Rectal smooth muscle tissue (tissue), 1 donor: ENCODE data around the gene CFL1.

Experiments
- H3K27ac ChIP-seq: one replicate; pipeline ENCODE4 v1.7.0; 2013; ENCODE audit warnings: low read depth, low read length, inconsistent platforms
- H3K27me3 ChIP-seq: one replicate; pipeline ENCODE4 v1.7.0; 2013; ENCODE audit warnings: low read length; ENCODE audit not compliant: control insufficient read depth, insufficient read depth
- H3K36me3 ChIP-seq: one replicate; pipeline ENCODE4 v1.7.0; 2013; ENCODE audit warnings: low read length; ENCODE audit not compliant: control insufficient read depth, insufficient read depth
- H3K4me1 ChIP-seq: one replicate; pipeline ENCODE4 v1.7.0; 2013; ENCODE audit warnings: low read length; ENCODE audit not compliant: control insufficient read depth, insufficient read depth
- H3K4me3 ChIP-seq: one replicate; pipeline ENCODE4 v1.7.0; 2013; ENCODE audit warnings: low read length
- H3K9ac ChIP-seq: one replicate; pipeline ENCODE4 v1.7.0; 2013; ENCODE audit warnings: low read length

Gene CFL1

DNA sequence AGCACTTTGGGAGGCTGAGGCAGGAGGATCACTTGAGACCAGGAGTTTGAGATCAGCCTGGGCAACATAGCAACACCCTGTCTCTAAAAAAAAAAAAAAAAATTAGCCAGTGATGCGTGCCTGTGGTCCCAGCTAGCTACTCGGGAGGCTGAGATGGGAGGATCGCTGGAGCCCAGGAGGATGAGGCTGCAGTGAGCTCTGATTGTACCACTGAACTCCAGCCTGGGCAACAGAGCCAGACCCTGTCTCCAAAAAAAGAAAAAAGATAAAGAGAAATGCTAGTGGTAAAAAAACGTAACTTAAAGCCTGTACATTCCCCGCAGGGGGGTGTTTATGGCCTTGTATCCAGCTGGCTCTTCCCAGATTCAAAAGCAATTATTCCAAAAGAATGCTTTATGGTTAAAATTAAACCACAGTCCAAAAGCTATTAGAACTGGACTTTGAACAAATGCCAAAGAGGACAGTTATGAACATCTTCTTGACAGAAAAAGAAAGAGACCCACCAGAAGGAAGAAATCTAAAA is 40.6 kb downstream of the CFL1 start:
- H3K4me3 ChIP-seq, result peak overlapping the region; percentile 81
- no peaks in the 10 kb centered on the region for H3K36me3 ChIP-seq
- no peak overlapping the region for H3K9ac ChIP-seq
- H3K27me3 ChIP-seq, result no peaks in the 10 kb centered on the region
- H3K4me1 ChIP-seq, result no peaks in the 10 kb centered on the region
- peak overlapping the region; percentile 61 for H3K27ac ChIP-seq

DNA sequence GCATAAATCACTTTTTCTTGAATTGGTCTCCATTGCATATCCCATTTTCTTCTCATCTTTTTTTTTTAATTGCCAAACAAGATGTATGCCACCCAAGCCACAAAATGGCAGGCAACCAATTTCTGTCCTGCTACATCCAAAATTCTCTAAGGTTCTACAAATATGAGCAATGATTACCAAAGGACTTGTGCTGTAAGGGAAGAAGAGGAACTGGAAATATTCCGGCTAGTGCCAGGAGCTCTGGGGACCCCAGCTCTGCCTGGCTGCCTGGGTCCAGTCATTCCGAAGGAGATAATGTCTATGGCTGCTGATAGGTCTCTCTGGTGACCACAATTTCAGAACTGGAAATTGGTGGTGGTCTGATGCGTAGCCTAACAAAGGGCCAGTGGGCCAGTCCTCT is 41.3 kb downstream of the CFL1 start:
- Histone ChIP-seq H3K9ac (no peak overlapping the region), H3K27me3 (no peaks in the 10 kb centered on the region), H3K36me3 (no peaks in the 10 kb centered on the region), H3K27ac (no peak overlapping the region), H3K4me1 (no peaks in the 10 kb centered on the region), H3K4me3 (peak overlapping the region; percentile 19)

DNA sequence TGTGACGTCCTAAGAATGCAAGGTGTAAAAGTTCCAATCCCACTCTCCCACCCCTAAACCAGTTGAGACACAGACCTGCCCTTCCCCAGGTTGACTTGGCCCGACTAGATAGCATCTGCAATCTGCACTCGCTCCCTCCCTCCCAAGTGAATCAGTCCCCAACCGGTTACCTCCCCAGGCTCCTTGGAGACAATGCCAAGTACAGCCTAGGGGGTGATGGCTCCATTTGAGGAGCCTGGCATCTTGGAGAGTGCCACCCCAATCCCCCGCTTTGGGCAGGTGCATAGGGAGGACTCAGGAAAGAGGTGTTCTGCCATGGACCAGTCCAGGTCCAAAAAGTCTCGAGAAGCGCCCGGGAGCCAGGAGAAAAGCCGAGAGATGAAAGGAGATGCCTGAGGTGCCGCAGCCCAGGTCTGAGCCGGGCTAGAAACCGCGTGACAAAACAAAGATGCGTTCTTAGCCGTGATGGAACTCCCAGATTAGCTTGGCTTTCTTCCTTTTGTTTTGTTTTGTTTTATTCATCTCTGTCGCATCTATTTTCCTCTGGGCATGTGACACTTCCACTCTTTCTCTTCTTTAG is 42.9 kb downstream of the CFL1 start:
- Histone ChIP-seq H3K4me3 (no peak overlapping the region), H3K4me1 (no peaks in the 10 kb centered on the region), H3K9ac (no peak overlapping the region), H3K27me3 (no peaks in the 10 kb centered on the region), H3K27ac (no peak overlapping the region), H3K36me3 (no peaks in the 10 kb centered on the region)

DNA sequence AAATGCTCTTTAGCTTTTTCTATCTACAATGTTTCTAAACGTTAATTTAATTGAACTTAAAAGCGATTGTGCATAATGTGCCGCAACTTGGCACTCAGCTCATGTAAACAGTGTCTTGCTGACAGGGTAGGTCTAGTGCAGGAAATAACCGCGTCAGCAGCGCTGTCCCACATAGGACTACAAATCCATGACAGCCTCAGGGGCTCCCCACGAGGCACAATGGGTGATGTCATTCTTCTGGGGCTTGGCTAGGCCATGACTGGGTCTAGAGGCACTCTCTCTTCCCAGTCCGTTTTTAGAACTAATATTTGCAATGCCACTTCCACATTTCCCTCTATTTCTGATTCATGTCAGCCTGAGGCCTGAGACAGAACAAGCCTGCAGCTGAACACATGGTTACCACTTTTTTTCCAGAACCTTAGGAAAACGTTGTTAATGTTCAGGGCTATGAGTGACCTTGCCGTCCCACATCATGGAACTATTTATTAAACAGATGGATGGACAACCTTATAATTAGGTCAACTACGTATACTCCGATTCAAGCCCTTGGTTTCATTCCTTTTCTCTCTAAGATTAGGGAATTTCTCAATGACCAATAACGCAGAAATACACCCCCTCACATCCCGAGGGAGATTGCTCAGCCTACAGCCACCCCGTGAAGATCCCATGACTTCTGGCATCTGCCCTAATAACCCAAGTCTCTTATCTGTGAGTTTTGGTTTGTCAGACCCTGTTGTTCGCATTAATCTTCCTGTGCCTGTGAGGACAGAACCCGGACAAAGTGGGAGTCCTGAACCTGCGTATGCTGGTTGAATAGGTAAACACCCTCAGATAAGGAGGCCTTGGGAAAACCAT is 43.6 kb downstream of the CFL1 start:
- no peak overlapping the region for H3K27ac ChIP-seq
- H3K9ac ChIP-seq, result no peak overlapping the region
- H3K36me3 ChIP-seq, result no peaks in the 10 kb centered on the region
- H3K4me1 ChIP-seq, result no peaks in the 10 kb centered on the region
- H3K4me3 ChIP-seq, result no peak overlapping the region
- H3K27me3 ChIP-seq, result no peaks in the 10 kb centered on the region

DNA sequence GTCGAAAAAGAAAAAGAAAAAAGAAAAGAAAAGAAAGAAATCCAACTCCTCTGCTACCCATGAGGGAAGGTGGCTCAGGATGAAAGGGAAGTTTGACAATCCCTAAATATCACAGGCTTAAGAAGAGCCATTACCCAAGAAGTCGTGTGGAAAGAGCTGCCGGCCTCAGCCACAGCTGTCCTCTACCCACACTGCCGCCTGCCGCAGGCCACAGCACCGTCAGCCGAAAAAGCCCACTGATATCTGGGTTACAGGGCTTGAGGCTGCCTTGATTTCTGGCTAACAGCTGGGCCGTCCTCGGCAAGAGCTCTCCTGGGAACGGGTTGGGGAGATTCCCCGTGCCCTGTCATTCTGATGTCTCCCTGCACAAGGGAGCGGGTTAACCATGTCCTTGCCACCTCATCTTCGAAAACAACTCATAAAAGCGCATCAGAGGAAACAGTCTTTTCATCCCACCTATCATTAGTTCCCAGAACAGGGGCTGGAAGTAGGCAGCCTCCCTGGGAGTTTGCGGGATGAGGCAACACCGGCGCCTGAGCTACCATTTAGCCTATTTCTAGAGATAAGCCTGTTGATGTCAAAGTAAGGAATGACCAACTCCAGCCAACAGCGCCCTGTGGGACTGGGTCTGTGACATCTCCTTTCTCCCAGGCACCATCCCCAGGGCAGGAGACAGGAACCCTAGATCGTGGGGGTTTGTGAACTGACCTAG is 46.1 kb downstream of the CFL1 start:
- H3K27ac ChIP-seq, result no peak overlapping the region
- no peak overlapping the region for H3K9ac ChIP-seq
- peaks cover 3% of the 10 kb centered on the region for H3K27me3 ChIP-seq
- H3K36me3 ChIP-seq, result no peaks in the 10 kb centered on the region
- no peak overlapping the region for H3K4me3 ChIP-seq
- no peaks in the 10 kb centered on the region for H3K4me1 ChIP-seq

GRCh38 chr11:65810046-65810868 is 47.7 kb downstream of the CFL1 start:
- no peak overlapping the region for H3K4me3 ChIP-seq
- no peak overlapping the region for H3K9ac ChIP-seq
- no peak overlapping the region for H3K27ac ChIP-seq
- no peaks in the 10 kb centered on the region for H3K36me3 ChIP-seq
- peaks cover 3% of the 10 kb centered on the region for H3K27me3 ChIP-seq
- no peaks in the 10 kb centered on the region for H3K4me1 ChIP-seq

GRCh38 chr11:65809496-65809895 is 48.5 kb downstream of the CFL1 start:
- Histone ChIP-seq H3K4me3 (no peak overlapping the region), H3K4me1 (no peaks in the 10 kb centered on the region), H3K36me3 (no peaks in the 10 kb centered on the region), H3K27me3 (peaks cover 3% of the 10 kb centered on the region), H3K27ac (no peak overlapping the region), H3K9ac (no peak overlapping the region)

- Histone ChIP-seq H3K4me3 (no peak overlapping the region), H3K27ac (no peak overlapping the region), H3K36me3 (no peaks in the 10 kb centered on the region), H3K27me3 (peaks cover 5% of the 10 kb centered on the region), H3K4me1 (no peaks in the 10 kb centered on the region), H3K9ac (no peak overlapping the region)
These were observed 49.1 kb downstream of the CFL1 start for GRCh38 chr11:65808744-65809341.

- Histone ChIP-seq H3K27ac (no peak overlapping the region), H3K4me1 (no peaks in the 10 kb centered on the region), H3K4me3 (no peak overlapping the region), H3K36me3 (no peaks in the 10 kb centered on the region), H3K27me3 (peaks cover 10% of the 10 kb centered on the region), H3K9ac (no peak overlapping the region)
These were observed 51.0 kb downstream of the CFL1 start for GRCh38 chr11:65806979-65807378.
